Progenitor cell of endocrine pancreas (in vitro differentiated cells): Measurements from ENCODE around the gene NEK5. TPM values are rescaled to one million over a fixed set of nuclear protein-coding genes. Genes with fewer than 3 reads are reported as not detected.

Source experiments
- DNase-seq: peaks from one replicate; pipeline ENCODE4 v3.0.0; 2021; ENCODE audit warnings: low spot score; ENCODE audit not compliant: unreplicated experiment
- H3K27ac Mint-ChIP-seq: 2 replicates; pipeline ENCODE4 v1.8.0; 2021; ENCODE audit warnings: mild to moderate bottlenecking, moderate library complexity, mixed read lengths
- H3K27me3 Mint-ChIP-seq: 2 replicates; pipeline ENCODE4 v1.8.0; 2021; ENCODE audit warnings: mixed read lengths
- H3K36me3 Mint-ChIP-seq: 2 replicates; pipeline ENCODE4 v1.8.0; 2022; ENCODE audit warnings: mixed read lengths; ENCODE audit not compliant: insufficient read depth
- H3K4me1 Mint-ChIP-seq: 2 replicates; pipeline ENCODE4 v1.8.0; 2021; ENCODE audit warnings: low read depth, mixed read lengths
- H3K4me3 Mint-ChIP-seq: 2 replicates; pipeline ENCODE4 v1.8.0; 2021; ENCODE audit warnings: low read depth, mild to moderate bottlenecking, moderate library complexity, mixed read lengths
- H3K9me3 Mint-ChIP-seq: 2 replicates; pipeline ENCODE4 v1.8.0; 2021; ENCODE audit warnings: low read depth, mixed read lengths
- total RNA-seq: library from RNA; stranded (reverse); gene quantifications from 2 replicates; pipeline ENCODE4 v1.2.1, GENCODE V29; 2021
- TF ChIP-seq, protein P1 (sequence below): fragments of 200-600 bp; sonication (generic); IDR thresholded peaks from one replicate; pipeline ENCODE4 v1.5.0; 2021; ENCODE audit warnings: antibody characterized with exemption, mild to moderate bottlenecking; ENCODE audit not compliant: unreplicated experiment

The NEK5 gene
- total RNA-seq, 1 donor from 2014 or later: 1.4 TPM

DNA sequence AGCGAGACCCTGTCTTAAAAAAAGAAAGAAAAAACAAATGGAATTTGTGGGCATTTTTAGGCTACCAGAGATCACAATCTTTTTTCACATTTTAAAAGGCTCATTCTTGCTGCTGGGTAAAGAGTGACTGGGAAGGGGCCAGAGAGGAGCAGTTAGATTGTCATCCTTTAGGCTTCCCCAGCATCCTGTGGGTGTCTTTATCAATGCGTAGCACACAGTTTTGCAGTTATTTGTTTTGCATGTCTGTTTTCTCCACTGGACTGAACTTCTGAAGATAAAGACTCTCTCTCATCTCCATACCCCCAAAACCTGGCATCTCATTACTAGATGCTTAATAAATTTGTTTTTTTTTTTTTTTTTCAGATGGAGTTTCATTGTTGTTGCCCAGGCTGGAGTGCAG lies 106.5 kb downstream of the NEK5 start:
- H3K27ac Mint-ChIP-seq: no peak overlapping the region
- no peak overlapping the region for H3K4me3 Mint-ChIP-seq
- H3K9me3 Mint-ChIP-seq: peaks cover 3% of the 10 kb centered on the region
- H3K4me1 Mint-ChIP-seq: peaks cover 15% of the 10 kb centered on the region
- TF ChIP-seq, protein P1, sequence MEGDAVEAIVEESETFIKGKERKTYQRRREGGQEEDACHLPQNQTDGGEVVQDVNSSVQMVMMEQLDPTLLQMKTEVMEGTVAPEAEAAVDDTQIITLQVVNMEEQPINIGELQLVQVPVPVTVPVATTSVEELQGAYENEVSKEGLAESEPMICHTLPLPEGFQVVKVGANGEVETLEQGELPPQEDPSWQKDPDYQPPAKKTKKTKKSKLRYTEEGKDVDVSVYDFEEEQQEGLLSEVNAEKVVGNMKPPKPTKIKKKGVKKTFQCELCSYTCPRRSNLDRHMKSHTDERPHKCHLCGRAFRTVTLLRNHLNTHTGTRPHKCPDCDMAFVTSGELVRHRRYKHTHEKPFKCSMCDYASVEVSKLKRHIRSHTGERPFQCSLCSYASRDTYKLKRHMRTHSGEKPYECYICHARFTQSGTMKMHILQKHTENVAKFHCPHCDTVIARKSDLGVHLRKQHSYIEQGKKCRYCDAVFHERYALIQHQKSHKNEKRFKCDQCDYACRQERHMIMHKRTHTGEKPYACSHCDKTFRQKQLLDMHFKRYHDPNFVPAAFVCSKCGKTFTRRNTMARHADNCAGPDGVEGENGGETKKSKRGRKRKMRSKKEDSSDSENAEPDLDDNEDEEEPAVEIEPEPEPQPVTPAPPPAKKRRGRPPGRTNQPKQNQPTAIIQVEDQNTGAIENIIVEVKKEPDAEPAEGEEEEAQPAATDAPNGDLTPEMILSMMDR: no peak
- H3K36me3 Mint-ChIP-seq: peaks cover 46% of the 10 kb centered on the region
- H3K27me3 Mint-ChIP-seq: no peaks in the 10 kb centered on the region
- DNase-seq: no peak

DNA sequence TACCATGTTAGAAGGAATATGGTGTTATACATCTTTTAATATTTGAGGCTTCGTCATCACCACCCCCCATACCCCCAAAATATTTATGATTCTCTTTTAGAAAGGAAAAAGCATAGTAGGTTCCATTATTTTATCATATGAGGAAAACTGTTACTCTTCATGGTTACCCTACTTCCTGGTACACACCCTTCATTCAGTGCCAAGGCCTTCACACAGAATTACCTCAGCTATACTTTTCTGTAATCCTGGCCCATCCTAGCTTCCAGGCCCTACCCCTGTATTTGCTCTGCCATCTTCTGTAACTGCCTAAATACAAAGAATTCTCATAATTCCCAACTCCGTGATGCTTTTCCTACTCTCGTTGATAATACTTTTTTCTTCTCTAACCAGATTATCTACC lies 108.7 kb downstream of the NEK5 start:
- no peak for DNase-seq
- Mint-ChIP-seq H3K4me1 (peaks cover 3% of the 10 kb centered on the region), H3K36me3 (peaks cover 36% of the 10 kb centered on the region), H3K27ac (no peak overlapping the region), H3K27me3 (no peaks in the 10 kb centered on the region), H3K9me3 (peaks cover 4% of the 10 kb centered on the region), H3K4me3 (no peak overlapping the region)
- TF ChIP-seq, protein P1: no peak

DNA sequence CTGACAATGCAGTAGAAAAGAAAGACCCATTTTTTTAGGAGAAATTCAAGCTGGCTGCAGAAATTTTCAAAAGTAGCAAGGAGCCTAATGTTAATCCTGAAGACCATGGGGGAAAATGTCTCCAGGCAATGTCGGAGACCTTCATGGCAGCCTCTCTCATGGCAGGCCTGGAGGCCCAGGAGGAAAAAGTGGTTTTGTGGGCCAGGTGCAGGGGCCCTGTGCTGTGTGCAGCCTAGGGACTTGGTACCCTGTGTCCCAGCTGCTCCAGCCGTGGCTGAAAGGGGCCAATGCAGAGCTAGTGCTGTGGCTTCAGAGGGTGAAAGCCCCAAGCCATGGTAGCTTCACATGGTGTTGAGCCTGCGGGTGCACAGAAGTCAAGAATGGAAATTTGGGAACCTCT lies 112.6 kb downstream of the NEK5 start:
- H3K4me3 Mint-ChIP-seq: no peak overlapping the region

DNA sequence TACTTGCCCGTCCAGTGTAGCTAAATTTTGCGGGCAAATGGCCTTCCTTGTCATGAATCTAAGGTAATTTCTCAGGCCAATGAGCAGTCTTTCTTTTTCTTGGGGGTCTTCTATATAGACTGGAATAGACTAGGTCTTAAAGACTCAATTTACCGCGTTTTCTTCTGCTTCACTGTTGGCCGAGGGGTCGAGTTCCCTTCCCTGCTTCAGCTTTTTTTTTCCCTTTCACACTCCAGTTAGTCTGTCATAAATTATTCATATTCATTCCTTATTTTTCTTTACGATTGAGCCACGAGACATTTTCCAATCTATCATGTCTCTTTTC lies 116.4 kb downstream of the NEK5 start:
- Mint-ChIP-seq H3K27me3 (no peaks in the 10 kb centered on the region), H3K27ac (peak overlapping the region; percentile 99), H3K9me3 (peaks cover 4% of the 10 kb centered on the region), H3K4me1 (peaks cover 30% of the 10 kb centered on the region), H3K36me3 (peaks cover 12% of the 10 kb centered on the region), H3K4me3 (peak overlapping the region; percentile 100)
- TF ChIP-seq, protein P1: no peak
- DNase-seq: no peak

More for the DNA sequence above, 112.6 kb downstream of the NEK5 start:
- no peaks in the 10 kb centered on the region for H3K27me3 Mint-ChIP-seq
- peaks cover 4% of the 10 kb centered on the region for H3K9me3 Mint-ChIP-seq
- peaks cover 25% of the 10 kb centered on the region for H3K36me3 Mint-ChIP-seq
- TF ChIP-seq, protein P1: no peak
- no peak for DNase-seq
- H3K4me1 Mint-ChIP-seq: peaks cover 4% of the 10 kb centered on the region
- H3K27ac Mint-ChIP-seq: no peak overlapping the region

DNA sequence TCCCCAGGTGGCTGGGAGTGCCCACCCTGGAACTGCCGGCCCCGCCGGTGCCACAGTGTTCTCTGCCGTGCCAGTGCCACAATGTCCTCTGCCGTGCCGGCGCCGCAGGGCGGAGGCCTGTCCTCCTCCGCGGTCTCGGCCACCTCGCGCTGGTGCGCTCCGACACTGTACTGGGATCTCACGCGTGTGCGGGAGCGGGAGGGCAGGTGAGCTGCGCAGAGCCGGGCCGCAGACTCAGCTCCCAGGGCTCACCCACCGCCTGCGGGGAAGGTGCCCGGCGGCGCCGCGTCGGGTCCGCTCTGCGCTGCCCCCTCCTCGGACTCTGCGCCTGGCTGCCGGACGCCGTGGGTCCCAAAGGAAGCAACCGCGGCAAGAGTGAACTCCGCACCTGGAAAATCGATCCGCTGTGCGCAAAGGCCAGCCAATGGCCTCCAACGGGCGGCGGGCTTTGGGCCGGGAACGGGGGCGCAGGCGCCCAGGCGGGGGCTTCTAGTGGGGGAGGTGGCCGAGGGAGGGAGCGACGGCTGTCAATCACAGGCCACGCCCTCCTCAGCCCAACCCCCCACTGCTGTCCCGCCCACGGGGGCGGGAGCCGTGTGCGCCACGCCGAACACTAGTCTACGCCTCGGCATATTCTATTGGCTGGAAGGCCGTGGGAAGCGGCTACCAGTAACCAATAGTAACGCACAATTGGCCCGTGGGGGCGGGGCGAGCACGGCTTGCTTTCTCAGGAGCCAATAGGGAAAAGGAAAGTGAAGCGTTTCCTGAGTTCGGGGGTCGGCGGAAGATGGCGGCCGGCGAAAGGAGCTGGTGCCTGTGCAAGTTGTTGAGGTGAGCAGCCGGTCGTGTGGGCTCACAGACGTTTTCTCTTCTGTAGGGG lies 117.0 kb downstream of the NEK5 start, which contains the start of gene ALG11:
Gene ALG11 (plus strand): TSS at position 767 of the 880 bp plus-strand sequence. CDS start 21 bp downstream, at position 788.
- Mint-ChIP-seq H3K4me3 (peak within 1 kb of the TSS; percentile 100), H3K4me1 (peaks cover 36% of the 10 kb centered on the region), H3K9me3 (peaks cover 4% of the 10 kb centered on the region), H3K36me3 (peaks cover 12% of the 10 kb centered on the region), H3K27me3 (no peaks in the 10 kb centered on the region), H3K27ac (peak within 1 kb of the TSS; percentile 99)
- TF ChIP-seq, protein P1: no peak
- DNase-seq: peak; percentile 100
